GM21447 (cell line): ENCODE measurements around the gene UPF1.
"Not testable (repeated sequence)": the region's sequence is repeated elsewhere in the genome, so short reads cannot be mapped to it uniquely, and the experiment has no call there.

ENCODE experiments used
- ATAC-seq: cut with Tn5 transposase; IDR thresholded peaks from one replicate; pipeline ENCODE4 v1.9.1; 2021; ENCODE audit not compliant: unreplicated experiment

Gene UPF1

DNA sequence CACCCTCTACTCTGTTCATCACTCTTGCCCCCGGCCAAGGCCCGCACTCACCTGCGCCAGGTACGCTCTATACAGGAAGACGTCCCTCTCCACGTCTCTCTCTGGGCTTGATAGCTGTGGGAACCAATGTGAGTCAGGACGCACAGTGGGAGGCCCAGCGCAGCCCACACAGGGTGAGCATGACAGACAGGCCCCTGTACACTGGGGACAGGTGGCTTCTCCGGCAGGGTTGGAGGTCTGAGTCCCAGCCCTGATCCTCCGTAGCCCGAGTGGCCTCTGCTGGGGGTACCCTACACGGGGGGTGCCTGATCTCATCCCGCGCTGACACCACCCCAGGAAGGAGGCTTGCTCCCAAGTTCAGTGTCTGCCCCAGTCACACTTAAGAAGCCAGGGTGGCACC, 81.2 kb downstream of the UPF1 start:
- ATAC-seq: no peak

DNA sequence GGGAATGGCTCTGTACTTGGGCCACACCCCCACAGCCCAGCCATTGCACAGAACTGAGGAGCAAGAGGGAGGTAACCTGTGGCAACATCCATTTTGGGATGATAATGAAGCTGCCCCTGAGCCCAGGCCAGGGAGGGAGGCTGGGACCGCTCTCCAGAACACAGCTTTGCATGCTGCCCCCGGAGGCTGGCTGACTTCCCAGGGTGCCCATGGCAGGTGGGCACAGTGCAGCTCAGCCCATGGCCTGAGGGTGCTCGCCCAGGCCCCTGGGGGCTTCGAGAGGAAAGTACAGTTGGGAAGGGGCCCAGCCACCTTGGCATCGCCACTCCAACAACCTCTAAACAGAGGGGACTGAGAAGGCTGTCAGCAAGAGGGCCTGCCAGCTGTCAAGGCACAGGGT, 81.7 kb downstream of the UPF1 start:
- no peak for ATAC-seq

DNA sequence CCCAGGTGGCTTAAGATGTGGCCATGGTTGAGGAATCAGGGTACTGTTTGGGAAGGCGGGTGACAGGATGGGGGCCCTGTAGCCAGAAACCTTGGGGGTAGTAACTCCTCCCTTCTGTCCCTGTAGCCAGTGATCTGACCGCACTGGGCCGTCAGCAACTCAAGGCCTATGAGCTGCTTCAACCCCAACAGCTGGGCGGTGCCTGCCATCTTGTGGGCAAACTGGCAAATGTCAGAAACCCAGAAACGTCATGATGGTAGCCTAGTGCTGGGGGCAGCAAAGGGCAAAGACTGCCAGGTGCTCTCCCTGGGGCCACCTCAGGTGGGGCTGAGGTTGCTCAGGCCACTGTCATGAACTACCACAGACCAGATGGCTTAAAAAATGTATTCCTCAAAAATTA, 83.9 kb downstream of the UPF1 start:
- ATAC-seq: no peak

DNA sequence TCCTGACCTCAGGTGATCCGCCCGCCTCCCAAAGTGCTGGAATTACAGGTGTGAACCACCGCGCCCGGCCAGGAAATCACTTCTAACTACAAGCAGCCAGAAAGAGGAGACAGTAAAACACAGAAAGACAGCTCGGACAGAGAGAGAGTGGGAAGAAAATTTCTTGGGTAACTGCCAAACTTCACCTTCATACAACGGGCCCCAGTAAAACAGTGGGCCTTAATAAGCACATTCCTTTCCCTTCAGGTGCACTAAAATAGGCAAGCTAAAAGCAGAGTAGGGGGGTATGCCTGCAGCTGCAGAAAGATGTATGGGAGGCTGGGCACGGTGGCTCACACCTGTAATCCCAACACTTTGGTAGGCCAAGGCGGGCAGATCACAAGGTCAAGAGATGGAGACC, 85.8 kb downstream of the UPF1 start:
- not testable (repeated sequence) for ATAC-seq
